Psoas muscle (tissue), 8 donors: ENCODE measurements around the gene CRIP1. TPM values are rescaled to one million over a fixed set of nuclear protein-coding genes. Genes with fewer than 3 reads are reported as not detected.

ENCODE experiments used
- ATAC-seq, 4 donors: fragments of 200-7000 bp; cut with Tn5 transposase; one replicate each; pipeline ENCODE4 v1.9.1; 2020; ENCODE audit warnings: moderate library complexity in 3 of 4, mild to moderate bottlenecking in 2 of 4
- DNase-seq, 2 donors: peaks; one replicate each; pipeline ENCODE4 v3.0.0-alpha.2; 2020
- H3K27ac ChIP-seq: fragments of 200-600 bp; one replicate; pipeline ENCODE4 v1.8.0; 2022
- H3K27me3 ChIP-seq, 3 donors: fragments of 200-600 bp in 1 of 3; one replicate each; pipeline versions ENCODE4 v1.6.1 to v1.8.0; 2013 to 2022; ENCODE audit warnings: low read length in 2 of 3, mild to moderate bottlenecking in 2 of 3, moderate library complexity in 1 of 3; ENCODE audit not compliant: insufficient read depth in 3 of 3
- H3K36me3 ChIP-seq, 2 donors: fragments of 200-600 bp in 1 of 2; one replicate each; pipeline versions ENCODE4 v1.6.1 to v1.8.0; 2013 to 2022; ENCODE audit warnings: low read depth in 1 of 2, mild to moderate bottlenecking in 1 of 2, moderate library complexity in 1 of 2; ENCODE audit not compliant: insufficient read depth in 1 of 2
- H3K4me1 ChIP-seq: fragments of 200-600 bp; one replicate; pipeline ENCODE4 v1.8.0; 2022
- H3K4me3 ChIP-seq: fragments of 200-600 bp; one replicate; pipeline ENCODE4 v1.8.0; 2022; ENCODE audit warnings: mild to moderate bottlenecking
- H3K9me3 ChIP-seq: fragments of 200-600 bp; one replicate; pipeline ENCODE4 v1.8.0; 2022
- CTCF ChIP-seq: fragments of 200-600 bp; IDR thresholded peaks from one replicate; pipeline ENCODE4 v1.8.0; 2022; ENCODE audit warnings: antibody characterized with exemption
- WGBS, 3 donors: extraction: QIAGEN DNeasy Blood & Tissue Kit; methylation state at CpG; one replicate each; pipeline versions ENCODE4 v1.1.6 to v1.1.7; 2013; 5-methylcytosine and 5-hydroxymethylcytosine counted together
- intact Hi-C, 2 donors: fragments of 100-400 bp; cut with DNase I; formaldehyde crosslinking; loops; one replicate each; pipeline versions ENCODE4 v1.11.0 to v1.14.2; 2022
- polyA plus RNA-seq, 3 donors: library from polyadenylated mRNA; stranded (reverse); fragments of 200-250 nt; gene quantifications; one replicate each; pipeline ENCODE4 v1.2.3, GENCODE V29; 2013
- total RNA-seq, 4 donors: library from RNA; stranded (reverse); fragmentation: NEBNext Ultra II Directional in 2 of 4; extraction: Animal tissue kit (Norgen Biotek cat#: 25700) in 2 of 4; gene quantifications; one replicate each; pipeline versions ENCODE4 v1.2.1 to v1.2.4, GENCODE V29; 2021 to 2023
- donor health status: healthy with polysubstance abuse.
- donor health status: DM: no; HTN: no; CAD: no; lungs with moderate emphysema.
- donor health status: Bipolar disorder and iron deficiency.
- donor health status: healthy.
- donor health status: DM: yes; HTN: yes; CAD: no.
- donor health status: DM: no; HTN: no; CAD: no.
- donor health status: DM: no; HTN: no; CAD: no.
- donor health status: DM: yes; HTN: yes; CAD: no.

Gene CRIP1
- total and polyA plus RNA-seq, 7 donors, result 11.5 to 27.2 (median 17.5) TPM

GRCh38 chr14:105458010-105458409 lies 28.7 kb upstream of the CRIP1 start:
- no peaks in the 10 kb centered on the region for H3K27me3 ChIP-seq
- intact Hi-C loops, result no loop called here
- no peak overlapping the region for H3K27ac ChIP-seq
- ATAC-seq (no peak), DNase-seq (no peak)
- 86 to 96% (median 89%) methylated on average over 16 to 18 of the region's 18 CpGs for WGBS, 3 donors
- no peaks in the 10 kb centered on the region for H3K4me1 ChIP-seq
- H3K4me3 ChIP-seq, result no peak overlapping the region
- H3K36me3 ChIP-seq, result peaks cover 6 to 80% of the 10 kb centered on the region in 2 donors
- no peaks in the 10 kb centered on the region for H3K9me3 ChIP-seq
- TF ChIP-seq CTCF, result no peak

DNA sequence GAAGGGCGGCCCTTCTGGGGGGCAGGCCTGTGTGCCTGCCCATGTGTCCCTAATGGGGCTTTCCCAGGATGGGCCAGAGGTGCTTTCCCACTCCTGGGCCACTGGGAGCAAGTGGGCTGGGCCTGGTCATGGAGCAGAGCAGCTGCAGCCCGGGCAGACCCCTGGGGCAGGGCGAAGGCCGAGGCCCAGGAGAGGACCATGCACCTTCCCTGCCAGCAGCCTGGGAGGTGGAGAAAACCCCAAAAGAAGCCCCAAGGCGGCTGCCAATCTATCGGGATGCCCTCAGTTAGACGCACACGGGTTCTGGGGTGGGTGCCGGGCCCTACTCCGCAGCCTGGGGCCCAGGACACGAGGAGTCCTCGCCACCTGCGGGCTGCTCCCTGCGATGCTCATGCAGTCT lies 28.1 kb upstream of the CRIP1 start:
- Histone ChIP-seq H3K9me3 (no peaks in the 10 kb centered on the region), H3K36me3 (peaks cover 10 to 80% of the 10 kb centered on the region in 2 donors), H3K27ac (no peak overlapping the region), H3K4me3 (no peak overlapping the region), H3K4me1 (no peaks in the 10 kb centered on the region), H3K27me3 (no peaks in the 10 kb centered on the region)
- ATAC-seq, result no peak
- no peak for DNase-seq
- no peak for TF ChIP-seq CTCF
- 82 to 84% (median 84%) methylated on average over 13 to 14 of the region's 14 CpGs for WGBS, 3 donors
- intact Hi-C loops, result no loop called here

GRCh38 chr14:105460116-105460515 lies 26.6 kb upstream of the CRIP1 start:
- H3K4me3 ChIP-seq, result no peak overlapping the region
- H3K4me1 ChIP-seq, result peaks cover under 1% of the 10 kb centered on the region
- H3K27ac ChIP-seq, result no peak overlapping the region
- 92 to 96% (median 96%) methylated on average over 13 to 17 of the region's 17 CpGs for WGBS, 3 donors
- ATAC-seq (no peak), DNase-seq (no peak)
- no peak for TF ChIP-seq CTCF
- no peaks in the 10 kb centered on the region for H3K27me3 ChIP-seq
- H3K9me3 ChIP-seq, result no peaks in the 10 kb centered on the region
- peaks cover 11 to 80% of the 10 kb centered on the region in 2 donors for H3K36me3 ChIP-seq
- intact Hi-C loops, result no loop called here

- Histone ChIP-seq H3K4me3 (no peak overlapping the region), H3K4me1 (peaks cover 6% of the 10 kb centered on the region), H3K27ac (no peak overlapping the region), H3K27me3 (no peaks in the 10 kb centered on the region), H3K36me3 (peaks cover 11 to 76% of the 10 kb centered on the region in 2 donors), H3K9me3 (no peaks in the 10 kb centered on the region)
- TF ChIP-seq CTCF, result no peak
- WGBS, 3 donors, result 91 to 94% (median 92%) methylated on average over 17 of the region's 17 CpGs
- DNase-seq, result no peak
- ATAC-seq, result no peak
- intact Hi-C loops, result no loop called here
Observed at GRCh38 chr14:105460616-105461015, 26.1 kb upstream of the CRIP1 start.

DNA sequence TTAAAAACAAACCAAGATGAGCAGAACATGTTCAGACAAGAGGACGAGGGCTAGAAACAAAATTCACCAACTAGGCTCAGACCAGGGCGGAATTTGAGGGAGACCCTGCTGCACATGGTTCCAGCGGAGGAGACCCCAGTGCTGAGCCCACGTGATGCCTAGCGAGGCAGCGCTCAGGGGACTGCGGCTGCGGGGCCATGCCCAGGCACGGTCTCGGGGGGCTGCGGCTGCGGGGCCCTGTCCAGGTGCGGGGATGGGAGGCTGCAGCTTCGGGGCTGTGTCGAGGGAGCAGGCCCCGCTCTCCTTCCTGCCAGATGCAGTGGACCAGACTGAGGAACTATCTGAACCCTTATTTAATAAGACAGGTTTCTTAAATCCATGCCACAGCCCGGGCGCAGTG lies 24.8 kb upstream of the CRIP1 start:
- intact Hi-C loops, result no loop called here
- ATAC-seq, result no peak
- 92 to 96% (median 96%) methylated on average over 17 to 18 of the region's 18 CpGs for WGBS, 3 donors
- no peak for TF ChIP-seq CTCF
- Histone ChIP-seq H3K36me3 (peaks cover 8 to 70% of the 10 kb centered on the region in 2 donors), H3K27ac (no peak overlapping the region), H3K9me3 (no peaks in the 10 kb centered on the region), H3K4me3 (no peak overlapping the region), H3K4me1 (peaks cover 11% of the 10 kb centered on the region), H3K27me3 (no peaks in the 10 kb centered on the region)
- no peak for DNase-seq
